Activated CD8-positive, alpha-beta memory T cell treated with anti-CD3 and anti-CD28 coated beads, Interleukin-2, amount 50 U/mL, for 24 hours (primary cell): Measurements from ENCODE around the gene CPSF7.
"Not testable (repeated sequence)": the region's sequence is repeated elsewhere in the genome, so short reads cannot be mapped to it uniquely, and the experiment has no call there.

Experiments
- DNase-seq: peaks from one replicate; pipeline ENCODE4 v3.0.0-alpha.2; 2020; ENCODE audit errors: extremely low read depth

Gene CPSF7

GRCh38 chr11:61429691-61430582, at the start of gene CPSF7, which contains the start of gene SDHAF2:
CPSF7 (minus strand) TSS chr11:61429975; CDS start chr11:61429235, 740 bp downstream.
SDHAF2 (plus strand) TSS chr11:61430124; CDS start chr11:61430147, 23 bp downstream.
- peak; percentile 91 for DNase-seq

DNA sequence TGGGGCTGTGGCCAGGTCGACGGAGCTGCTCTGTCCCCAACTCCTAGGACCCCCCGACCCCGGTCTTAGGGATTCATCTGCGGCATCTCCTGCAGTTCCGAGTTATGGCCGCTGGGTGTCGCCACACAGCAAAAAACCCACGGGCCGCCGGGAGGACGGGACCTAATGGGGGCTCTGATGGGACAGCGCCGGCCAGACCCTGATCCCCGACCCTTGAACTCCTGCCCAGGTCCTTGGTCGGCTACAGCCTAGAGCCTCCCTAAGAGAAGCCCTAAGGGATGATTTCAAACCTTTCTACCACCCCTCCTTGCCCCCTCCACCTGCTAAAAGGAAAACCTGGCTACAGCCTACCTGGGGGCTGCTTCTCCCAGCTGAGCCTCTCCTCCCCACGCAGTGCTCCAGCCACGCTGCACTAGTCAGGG, 48.0 kb upstream of the CPSF7 start:
- DNase-seq = peak; percentile 12

- no peak for DNase-seq
These were observed 47.4 kb upstream of the CPSF7 start for GRCh38 chr11:61477126-61477525.

DNA sequence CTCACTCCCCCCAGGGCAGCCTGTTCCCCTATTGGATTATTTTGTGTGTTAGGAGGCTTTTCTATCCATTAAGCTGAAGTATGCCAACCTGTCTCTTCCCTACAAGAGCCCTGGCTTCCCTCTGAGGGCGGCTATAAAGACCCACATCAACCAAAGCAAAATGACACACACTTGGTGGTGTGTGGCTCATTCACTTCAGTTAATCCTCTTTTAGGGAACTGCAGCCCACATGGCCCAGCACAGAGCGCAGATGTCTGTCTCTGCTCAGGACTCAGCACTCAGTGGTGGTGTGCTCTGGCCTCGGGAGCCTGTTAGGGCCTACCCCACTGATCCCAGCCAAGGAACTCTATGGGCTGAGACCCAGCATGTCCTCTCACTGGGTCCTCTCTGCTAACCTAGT, 46.6 kb upstream of the CPSF7 start:
- no peak for DNase-seq

- no peak for DNase-seq
These were observed 45.7 kb upstream of the CPSF7 start for GRCh38 chr11:61475433-61475832.

DNA sequence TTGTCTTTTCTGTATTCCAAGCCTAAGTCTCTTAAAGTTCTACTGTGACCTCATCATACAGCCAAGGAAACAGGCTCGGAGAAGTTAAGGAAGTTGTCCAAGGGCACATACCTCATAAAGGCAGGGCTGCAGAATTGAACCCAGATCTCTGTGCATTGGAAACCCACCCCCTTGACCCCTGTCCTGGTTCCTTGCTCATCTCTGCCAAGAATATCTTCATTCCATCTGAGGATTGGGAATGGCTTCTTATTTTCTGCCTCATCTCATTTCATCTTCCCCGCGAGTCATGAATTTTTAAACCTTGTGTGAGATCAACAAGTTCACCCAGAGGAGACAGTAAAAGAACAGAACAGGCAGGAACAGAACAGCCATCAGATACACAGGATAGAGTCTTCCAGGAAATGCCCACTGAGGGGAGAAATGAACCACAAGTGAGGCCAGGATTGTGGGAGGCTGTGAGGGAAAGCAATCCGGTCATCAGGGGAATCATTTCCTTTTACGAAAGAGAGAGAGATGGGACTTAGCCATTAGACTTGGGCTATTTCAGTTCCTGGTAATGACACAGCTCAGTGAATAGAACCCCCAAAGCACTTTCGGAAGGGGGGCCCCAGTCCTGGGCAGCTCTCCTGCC, 44.4 kb upstream of the CPSF7 start:
- DNase-seq = no peak

- no peak for DNase-seq
These were observed 43.7 kb upstream of the CPSF7 start for GRCh38 chr11:61473370-61474012.

DNA sequence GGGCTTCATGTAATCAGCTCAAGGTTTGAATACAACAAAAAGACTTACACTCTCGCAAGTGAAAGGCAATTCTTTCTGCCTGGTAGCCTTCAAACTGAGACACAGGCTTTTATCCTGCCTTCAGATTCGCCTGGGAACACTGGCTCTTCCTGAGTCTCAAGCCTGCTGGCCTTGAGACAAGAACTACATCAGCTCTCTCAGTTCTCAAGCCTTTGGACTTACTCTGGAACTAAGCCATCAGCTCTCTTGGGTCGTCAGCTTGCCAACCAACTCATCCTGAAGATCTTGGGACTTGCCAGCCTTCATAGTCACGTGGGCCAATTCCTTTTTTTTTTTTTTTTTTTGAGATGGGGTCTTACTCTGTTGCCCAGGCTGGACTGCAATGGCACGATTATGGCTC, 43.1 kb upstream of the CPSF7 start:
- no peak for DNase-seq

DNA sequence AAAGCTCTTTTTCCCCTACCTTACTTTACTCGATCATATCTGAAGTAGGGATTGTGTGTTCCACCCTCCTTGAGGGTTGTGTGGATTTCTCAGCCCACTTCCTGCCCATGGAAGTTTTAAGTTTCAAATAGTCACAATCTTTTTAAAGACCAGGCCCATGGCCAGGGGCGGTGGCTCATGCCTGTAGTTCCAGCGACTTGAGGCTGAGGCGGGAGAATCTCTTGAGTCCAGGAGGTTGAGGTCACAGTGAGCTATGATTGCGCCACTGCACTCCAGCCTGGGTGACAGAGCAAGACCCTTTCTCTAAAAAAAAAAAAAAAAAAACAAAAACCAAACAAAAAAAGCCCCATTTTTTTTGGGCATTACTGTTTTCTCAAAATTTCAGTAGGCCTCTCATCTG, 42.5 kb upstream of the CPSF7 start:
- DNase-seq = no peak

- DNase-seq = no peak
These were observed 38.2 kb upstream of the CPSF7 start for GRCh38 chr11:61468002-61468401.

GRCh38 chr11:61467602-61468001, 37.8 kb upstream of the CPSF7 start:
- not testable (repeated sequence) for DNase-seq

- no peak for DNase-seq
These were observed 31.2 kb upstream of the CPSF7 start for GRCh38 chr11:61460986-61461385.

DNA sequence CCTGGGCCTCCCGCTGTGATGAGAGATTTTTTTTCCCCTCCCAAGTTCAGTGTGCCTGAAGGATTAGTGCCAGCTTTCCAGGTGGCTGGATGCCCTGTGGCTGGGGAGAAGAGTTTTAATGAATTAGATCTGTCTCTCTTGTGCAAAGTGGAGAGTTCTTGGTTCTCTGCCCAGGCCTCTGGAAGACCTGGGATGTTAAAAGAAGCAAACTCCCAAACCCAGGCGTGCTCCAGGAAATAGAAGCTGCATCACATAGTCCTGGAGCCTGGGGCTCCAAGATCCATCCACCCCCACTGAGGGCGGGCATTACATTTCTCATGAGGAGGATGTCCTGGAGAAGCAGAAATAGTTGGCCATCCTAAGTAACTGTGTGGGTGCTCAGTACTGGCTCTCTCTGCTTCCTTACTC, 30.7 kb upstream of the CPSF7 start:
- DNase-seq = no peak

DNA sequence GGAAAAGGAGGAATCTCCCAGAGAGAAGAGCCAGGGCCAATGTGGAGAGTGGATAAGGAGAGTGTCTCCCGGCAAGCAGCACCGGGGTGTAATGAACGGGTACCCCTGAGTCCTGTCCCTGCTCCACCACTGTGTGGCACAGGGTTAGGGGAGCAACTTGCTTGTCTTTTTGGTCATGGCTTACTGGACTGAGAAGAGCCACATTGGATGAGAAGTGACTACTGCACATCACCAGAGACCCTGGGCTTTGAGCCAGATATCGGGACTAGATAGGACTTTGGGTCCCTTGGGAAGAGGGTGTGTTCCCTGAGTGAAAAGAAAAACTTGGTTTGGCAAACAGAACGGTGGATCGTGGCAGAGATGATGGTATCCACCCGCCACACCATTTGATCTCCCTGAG, 24.7 kb upstream of the CPSF7 start:
- DNase-seq = no peak

- DNase-seq = no peak
These were observed 23.9 kb upstream of the CPSF7 start for GRCh38 chr11:61453695-61454094.

GRCh38 chr11:61452825-61453224, 23.1 kb upstream of the CPSF7 start:
- no peak for DNase-seq

DNA sequence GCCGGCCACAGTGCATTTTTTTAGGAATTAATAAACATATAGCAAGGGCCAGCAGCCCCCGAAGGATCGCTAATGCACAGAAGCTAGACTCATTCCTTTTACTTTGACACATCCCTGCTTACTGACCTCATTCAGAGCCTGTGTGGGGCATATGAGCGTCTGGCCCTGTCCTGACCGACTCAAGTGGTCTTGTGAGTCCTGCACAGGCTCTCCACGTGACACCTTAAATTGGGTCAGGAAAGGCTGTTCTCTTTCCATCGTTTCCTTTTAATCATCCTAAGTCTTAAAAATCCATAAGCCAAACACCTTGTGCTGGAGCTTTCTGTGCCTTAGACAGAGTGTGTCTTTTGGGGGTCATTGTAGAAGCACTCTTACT, 18.8 kb upstream of the CPSF7 start:
- no peak for DNase-seq

- DNase-seq = no peak
These were observed 18.1 kb upstream of the CPSF7 start for GRCh38 chr11:61447601-61448551.

DNA sequence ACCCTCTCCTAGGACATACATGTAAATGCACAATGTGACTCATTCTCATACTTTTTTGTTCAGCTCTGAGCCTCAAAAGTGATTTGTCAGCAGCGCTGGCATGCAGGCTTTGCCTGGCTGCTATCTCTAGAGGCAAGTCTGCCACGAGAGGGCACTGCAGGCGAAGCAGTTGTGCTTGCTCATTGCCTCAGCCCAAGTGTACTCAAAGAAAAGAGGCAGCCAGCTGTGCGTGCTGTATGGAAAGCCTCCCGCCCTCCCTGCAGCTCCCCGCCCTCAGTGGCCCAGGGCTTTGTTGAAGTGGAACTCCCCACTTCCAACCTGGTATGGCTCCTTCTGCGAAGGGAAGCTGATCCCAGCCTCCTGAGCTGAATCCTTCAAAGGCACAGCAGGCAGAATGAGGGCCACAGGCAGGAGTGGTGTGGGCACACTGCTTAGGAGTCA, 16.5 kb upstream of the CPSF7 start:
- DNase-seq = peak; percentile 61

DNA sequence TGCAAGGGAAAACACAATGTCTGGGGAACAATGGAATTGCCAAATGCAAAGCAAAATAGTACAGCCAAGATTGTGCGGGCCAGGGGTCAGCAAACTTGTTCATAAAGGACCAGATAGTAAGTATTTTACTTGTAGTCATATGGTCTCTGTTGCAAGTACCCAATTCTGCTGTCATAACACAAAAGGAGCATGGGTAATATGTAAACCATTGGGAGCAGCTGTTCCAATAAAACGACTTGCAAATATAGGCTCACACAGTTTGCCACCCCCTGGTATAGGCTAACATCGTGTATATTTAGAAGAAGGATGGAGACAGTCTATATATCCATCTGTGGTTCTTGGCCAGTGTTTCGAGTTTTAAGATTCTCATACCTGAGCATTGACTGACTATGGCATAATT, 15.7 kb upstream of the CPSF7 start:
- no peak for DNase-seq

DNA sequence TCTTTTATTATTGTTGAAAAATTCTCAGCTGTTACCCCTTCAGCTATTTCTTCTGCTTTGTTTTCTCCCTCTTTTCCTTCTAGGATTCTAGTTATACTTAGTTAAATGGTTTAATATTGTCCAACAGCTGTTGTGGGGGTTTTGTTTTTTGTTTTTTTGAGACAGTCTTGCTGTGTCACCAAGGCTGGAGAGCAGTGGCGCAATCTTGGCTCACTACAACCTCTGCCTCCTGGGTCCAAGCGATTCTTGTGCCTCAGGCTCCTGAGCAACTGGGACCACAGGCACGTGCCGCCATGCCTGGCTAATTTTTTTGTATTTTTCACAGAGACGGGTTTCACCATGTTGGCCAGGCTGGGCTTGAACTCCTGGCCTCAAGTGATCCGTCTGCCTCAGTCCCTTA, 12.8 kb upstream of the CPSF7 start:
- DNase-seq = no peak
